Suppressor macrophage treated with lipopolysaccharide for 1 hour (primary cell): ENCODE measurements around the gene CFL1.
A peak's percentile ranks its signal among the peaks of the same experiment; 100 is the strongest.

Experiments used
- DNase-seq, 3 donors: peaks; one replicate each; pipeline ENCODE4 v3.0.0-alpha.2; 2020 to 2022

Gene CFL1

GRCh38 chr11:65869643-65870306 is 11.8 kb upstream of the CFL1 start:
- no peak for DNase-seq

- DNase-seq: no peak
Measured at GRCh38 chr11:65868907-65869306, 10.9 kb upstream of the CFL1 start.

- no peak for DNase-seq
Measured at GRCh38 chr11:65868076-65868667, 10.2 kb upstream of the CFL1 start.

GRCh38 chr11:65867284-65868071 is 9.5 kb upstream of the CFL1 start:
- DNase-seq: peak in 1 of 3 donors; percentile 52

- DNase-seq: no peak
Measured at GRCh38 chr11:65866509-65867283, 8.7 kb upstream of the CFL1 start.

- DNase-seq: no peak
Measured at GRCh38 chr11:65865550-65866172, 7.7 kb upstream of the CFL1 start.

GRCh38 chr11:65864706-65865471 is 6.9 kb upstream of the CFL1 start:
- DNase-seq: no peak

GRCh38 chr11:65863889-65864705 is 6.1 kb upstream of the CFL1 start:
- no peak for DNase-seq

- no peak for DNase-seq
Measured at GRCh38 chr11:65862941-65863888, 5.2 kb upstream of the CFL1 start.

GRCh38 chr11:65862191-65862735 is 4.3 kb upstream of the CFL1 start:
- no peak for DNase-seq

GRCh38 chr11:65861533-65862183 is 3.7 kb upstream of the CFL1 start:
- DNase-seq: no peak

- no peak for DNase-seq
Measured at GRCh38 chr11:65861165-65861505, 3.2 kb upstream of the CFL1 start.

GRCh38 chr11:65860278-65861164 is 2.5 kb upstream of the CFL1 start, which contains the start of gene MUS81:
Gene MUS81 (plus strand): TSS chr11:65860433. CDS start chr11:65860754, 321 bp downstream.
- peak; percentile 94 to 97 (median 95) for DNase-seq

GRCh38 chr11:65859812-65860277 is 1.9 kb upstream of the CFL1 start:
- peak in 1 of 3 donors; percentile 21 for DNase-seq

- DNase-seq: peak; percentile 97 to 99 (median 98)
Measured at GRCh38 chr11:65859095-65859811, 1.3 kb upstream of the CFL1 start.

- DNase-seq: no peak
Measured at GRCh38 chr11:65858681-65859087, 704 bp upstream of the CFL1 start.

GRCh38 chr11:65857500-65857852 is 504 bp downstream of the CFL1 start:
- no peak for DNase-seq
